ENCODE data around the gene SLC38A2. TPM values are rescaled to one million over a fixed set of nuclear protein-coding genes. Genes with fewer than 3 reads are reported as not detected.

Gene SLC38A2
- total and polyA plus RNA-seq, 2 of the 4 experiments (the other 2 are of a cell fraction), result 313 to 881 TPM

GRCh38 chr12:46339051-46339450, 33.5 kb downstream of the SLC38A2 start:
- H4K20me1 ChIP-seq (ENCODE audit: insufficient read depth, low read length), result no peaks in the 10 kb centered on the region
- no peak overlapping the region for H2BK120ac ChIP-seq (ENCODE audit: low read depth, low read length)
- intact Hi-C loops (cut with micrococcal nuclease), result no loop called here
- no peaks in the 10 kb centered on the region for H3K36me3 ChIP-seq (ENCODE audit: control insufficient read depth, insufficient read depth, low read length)
- CTCF ChIA-PET, result no interaction called here
- H3K56ac ChIP-seq (ENCODE audit: extremely low read depth, insufficient read depth, low read length), result no peak overlapping the region
- no peak overlapping the region for H4K5ac ChIP-seq (ENCODE audit: low read depth, low read length)
- peaks cover 5% of the 10 kb centered on the region; the same call in 1 of the 2 replicates for H3K9me1 ChIP-seq (ENCODE audit: insufficient read depth, low read length)
- DNase-seq (no peak), ATAC-seq (ENCODE audit: low read depth) (no peak)
- H3K23ac ChIP-seq (ENCODE audit: low read depth, low read length), result no peak overlapping the region
- H2BK5ac ChIP-seq (ENCODE audit: low read depth, low read length, poor library complexity, severe bottlenecking), result no peak overlapping the region
- H4K91ac ChIP-seq (ENCODE audit: insufficient read depth, low read depth, low read length), result no peak overlapping the region
- H3K14ac ChIP-seq (replicated peaks; ENCODE audit: low read depth, low read length), result no peak overlapping the region
- no peak overlapping the region for H4K8ac ChIP-seq (ENCODE audit: low read depth in 2 of 2, low read length in 2 of 2)
- H3K9me3 ChIP-seq (ENCODE audit: control insufficient read depth, insufficient read depth, low read length), result no peaks in the 10 kb centered on the region
- no peak for TF ChIP-seq CHD1 (IDR thresholded peaks at IDR 0.05; ENCODE audit: low read depth, low read length)
- no peak for TF ChIP-seq MXI1 (IDR thresholded peaks at IDR 0.05; ENCODE audit: borderline replicate concordance, low read depth, low read length)
- no peak for TF ChIP-seq MAFK (IDR thresholded peaks at IDR 0.05; ENCODE audit: low read depth, low read length)
- no peak for TF ChIP-seq FOS (IDR thresholded peaks at IDR 0.05; ENCODE audit: low read depth, low read length)
- no peak for TF ChIP-seq BHLHE40 (IDR thresholded peaks at IDR 0.05; ENCODE audit: low read depth, low read length)
- TF ChIP-seq ELK1 (IDR thresholded peaks at IDR 0.05; ENCODE audit: borderline replicate concordance, low read depth, low read length), result no peak
- no peak for TF ChIP-seq CEBPB (IDR thresholded peaks at IDR 0.05; ENCODE audit: low read depth, low read length)
- no peak for TF ChIP-seq MAZ (IDR thresholded peaks at IDR 0.05; ENCODE audit: borderline replicate concordance, low read depth, low read length)
- TF ChIP-seq RFX5 (IDR thresholded peaks at IDR 0.05; ENCODE audit: low read depth, low read length), result no peak
- TF ChIP-seq CTCF (conservative IDR thresholded peaks at IDR 0.05; ENCODE audit: low read depth, low read length), result no peak
- TF ChIP-seq RAD21 (IDR thresholded peaks at IDR 0.05; ENCODE audit: low read length), result no peak
- no peak for TF ChIP-seq POLR2A (IDR thresholded peaks at IDR 0.05; ENCODE audit: low read depth, low read length)
- dilution Hi-C loops (cut with HindIII; ENCODE audit: low sequenced_read_pairs, unreplicated experiment), result no loop called here
- H3K4me2 ChIP-seq (ENCODE audit: low read depth, low read length), result no peak overlapping the region
- POLR2A ChIA-PET (ENCODE audit: unreplicated experiment), result no interaction called here
- H2AK5ac ChIP-seq (ENCODE audit: low read depth, low read length), result no peak overlapping the region
- H2AFZ ChIP-seq (replicated peaks; ENCODE audit: low read length, poor library complexity), result no peak overlapping the region
- H3K4me3 ChIP-seq (ENCODE audit: insufficient read depth, low read depth, low read length), result no peak overlapping the region
- no peak overlapping the region for H3K4ac ChIP-seq (ENCODE audit: low read depth, low read length)
- no peak overlapping the region for H3K18ac ChIP-seq (ENCODE audit: low read depth, low read length)
- no TSS peak for BruUV-seq (replicated peaks)
- no peaks in the 10 kb centered on the region; the same call in 1 of the 2 replicates for H3K27me3 ChIP-seq (ENCODE audit: control insufficient read depth, insufficient read depth, low read length)
- no peak overlapping the region for H2BK15ac ChIP-seq (ENCODE audit: low read depth, low read length)
- H3K4me1 ChIP-seq (ENCODE audit: control insufficient read depth, insufficient read depth, low read length), result peaks cover 3% of the 10 kb centered on the region; the same call in 1 of the 2 replicates
- no peaks in the 10 kb centered on the region for H3K79me1 ChIP-seq (ENCODE audit: low read depth in 1 of 2, low read length in 2 of 2)
- in situ Hi-C loops (cut with MboI; ENCODE audit: low sequenced_read_pairs), result loop anchor here (25.0 kb wide), 1 partner anchor 1348 kb away; no protein-coding TSS in a partner anchor
- H3K27ac ChIP-seq (ENCODE audit: insufficient read depth, low read length), result no peak overlapping the region
- no peak overlapping the region for H2AK9ac ChIP-seq (replicated peaks; ENCODE audit: low read depth, low read length, poor library complexity)
- H3K9ac ChIP-seq (ENCODE audit: low read depth, low read length), result no peak overlapping the region
- no peak overlapping the region for H2BK20ac ChIP-seq (ENCODE audit: low read depth, low read length)

Data from IMR-90 (cell line).